Activated CD4-positive, alpha-beta T cell treated with anti-CD3 and anti-CD28 coated beads, Interleukin-2, amount 10 ng/mL, durations not matched to agents 24 days and 14 days (primary cell): Measurements from ENCODE around the gene SLX4IP. TPM values are rescaled to one million over a fixed set of nuclear protein-coding genes. Genes with fewer than 3 reads are reported as not detected.
A peak's percentile ranks its signal among the peaks of the same experiment; 100 is the strongest.

Experiments
- DNase-seq: peaks from one replicate; pipeline ENCODE4 v3.0.0; 2022
- H3K27ac Mint-ChIP-seq: one replicate; pipeline ENCODE4 v1.8.0; 2022; ENCODE audit warnings: mild to moderate bottlenecking, mixed read lengths
- H3K27me3 Mint-ChIP-seq: one replicate; pipeline ENCODE4 v1.8.0; 2022; ENCODE audit warnings: mixed read lengths
- H3K36me3 Mint-ChIP-seq: one replicate; pipeline ENCODE4 v1.8.0; 2022; ENCODE audit warnings: low read depth, mild to moderate bottlenecking, mixed read lengths
- H3K4me1 Mint-ChIP-seq: one replicate; pipeline ENCODE4 v1.8.0; 2021; ENCODE audit warnings: mixed read lengths
- H3K4me3 Mint-ChIP-seq: one replicate; pipeline ENCODE4 v1.8.0; 2022; ENCODE audit warnings: mild to moderate bottlenecking, moderate library complexity, mixed read lengths
- H3K9me3 Mint-ChIP-seq: one replicate; pipeline ENCODE4 v1.8.0; 2021; ENCODE audit warnings: mixed read lengths
- intact Hi-C: fragments of 100-400 bp; cut with micrococcal nuclease; formaldehyde crosslinking; loops from one replicate; pipeline ENCODE4 v1.15.1; 2023
- total RNA-seq: library from RNA; stranded (reverse); gene quantifications from 2 replicates; pipeline ENCODE4 v1.2.3, GENCODE V29; 2022

The SLX4IP gene
- total RNA-seq, 1 donor from 2014 or later = 6.6 TPM

DNA sequence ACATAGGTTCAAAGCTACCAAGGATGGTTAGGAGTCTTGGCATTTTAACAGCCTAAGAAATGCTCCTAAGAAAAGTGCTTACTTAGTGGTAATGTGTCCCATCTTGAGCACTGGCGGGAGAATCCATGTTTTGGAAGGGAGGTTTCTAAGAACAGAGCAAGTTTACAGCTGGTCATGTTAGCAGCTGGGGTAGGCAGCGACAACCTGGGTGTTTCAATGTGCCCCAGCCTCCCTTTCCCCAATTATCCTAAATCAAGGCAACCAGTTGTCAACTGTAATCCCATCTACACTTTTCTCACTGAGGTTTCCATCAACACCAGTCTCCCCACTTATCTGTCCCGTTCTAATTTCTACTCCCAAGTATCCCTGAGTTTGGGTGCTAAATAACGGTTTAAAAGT, 240.3 kb downstream of the SLX4IP start:
- Mint-ChIP-seq H3K9me3 (no peaks in the 10 kb centered on the region), H3K4me1 (peaks cover 27% of the 10 kb centered on the region), H3K36me3 (no peaks in the 10 kb centered on the region), H3K27ac (no peak overlapping the region), H3K27me3 (peaks cover 62% of the 10 kb centered on the region), H3K4me3 (peak overlapping the region; percentile 65)
- intact Hi-C loops = loop anchor here (10.0 kb wide), 1 partner anchor 701 kb away; no protein-coding TSS in a partner anchor
- DNase-seq = no peak

DNA sequence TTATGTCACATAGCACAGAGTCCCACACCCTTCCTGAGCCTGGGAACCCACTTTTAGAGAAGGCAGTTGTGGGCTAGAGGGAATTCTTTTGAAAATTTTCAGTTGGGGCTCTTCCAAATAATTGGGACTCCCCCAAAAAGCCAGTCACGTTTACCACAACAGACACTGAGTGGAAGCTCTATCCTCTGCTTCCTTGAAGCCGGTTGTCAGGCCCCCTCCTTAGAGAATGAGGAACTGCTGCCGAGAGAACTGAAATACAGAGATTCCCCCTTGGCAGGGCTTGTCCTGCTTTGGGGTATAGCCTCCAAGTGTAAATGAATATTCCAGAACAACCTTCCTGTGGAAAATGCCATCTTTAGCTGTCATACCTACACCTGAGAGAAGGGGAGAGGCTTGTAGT, 241.4 kb downstream of the SLX4IP start:
- no peak overlapping the region for H3K27ac Mint-ChIP-seq
- peaks cover 55% of the 10 kb centered on the region for H3K27me3 Mint-ChIP-seq
- intact Hi-C loops = loop anchor here (10.0 kb wide), 1 partner anchor 702 kb away; no protein-coding TSS in a partner anchor
- DNase-seq = no peak
- H3K9me3 Mint-ChIP-seq = no peaks in the 10 kb centered on the region
- no peaks in the 10 kb centered on the region for H3K36me3 Mint-ChIP-seq
- no peak overlapping the region for H3K4me3 Mint-ChIP-seq
- H3K4me1 Mint-ChIP-seq = peaks cover 17% of the 10 kb centered on the region

Other genes starting within 250 kb of the SLX4IP start
- gene SNAP25, start 216.5 kb upstream of the SLX4IP start, total RNA-seq = 3.0 and 3.6 TPM in 2 replicates
- gene MKKS, start 1.1 kb upstream of the SLX4IP start, total RNA-seq = 8.0 and 8.9 TPM in 2 replicates
- gene JAG1, start 238.7 kb downstream of the SLX4IP start, total RNA-seq = 1.1 and 1.3 TPM in 2 replicates